Fibroblast of lung (primary cell): Measurements from ENCODE around the gene MAST3. TPM values are rescaled to one million over a fixed set of nuclear protein-coding genes. Genes with fewer than 3 reads are reported as not detected.

Source experiments
- DNase-seq, 2 donors: peaks; one replicate each; pipeline versions ENCODE4 v3.0.0 to v3.0.0-alpha.2; 2010; ENCODE audit warnings: low read depth in 2 of 2
- H2AFZ ChIP-seq: 2 replicates; pipeline ENCODE4 v1.5.1; 2012; ENCODE audit warnings: low read length, control low read depth, inconsistent platforms
- H3K27ac ChIP-seq: 2 replicates; pipeline ENCODE4 v1.5.1; 2011; ENCODE audit warnings: low read length, control low read depth; ENCODE audit not compliant: insufficient read depth
- H3K27me3 ChIP-seq: 2 replicates; pipeline ENCODE4 v1.5.1; 2011; ENCODE audit warnings: mild to moderate bottlenecking, low read length; ENCODE audit not compliant: control insufficient read depth, insufficient read depth
- H3K36me3 ChIP-seq: 2 replicates; pipeline ENCODE4 v1.5.1; 2011; ENCODE audit warnings: low read length; ENCODE audit not compliant: control insufficient read depth, insufficient read depth
- H3K4me1 ChIP-seq: 2 replicates; pipeline ENCODE4 v1.5.1; 2011; ENCODE audit warnings: low read length; ENCODE audit not compliant: control insufficient read depth, insufficient read depth; ENCODE audit errors: extremely low read depth
- H3K4me2 ChIP-seq: 2 replicates; pipeline ENCODE4 v1.5.1; 2011; ENCODE audit warnings: low read length, control low read depth; ENCODE audit not compliant: insufficient read depth; ENCODE audit errors: extremely low read depth
- H3K4me3 ChIP-seq, 4 experiments: fragments of 200-600 bp in 1 of 4; sonication (generic) in 1 of 4; replicated peaks in 1 of 4; 2 replicates each; pipeline ENCODE4 v1.5.1; 2011 to 2016; ENCODE audit warnings: low read length in 4 of 4, low read depth in 3 of 4, mild to moderate bottlenecking in 3 of 4, control low read depth in 2 of 4, inconsistent platforms in 1 of 4, mixed read lengths in 1 of 4; ENCODE audit not compliant: insufficient read depth in 1 of 4; ENCODE audit errors: control extremely low read depth in 1 of 4
- H3K79me2 ChIP-seq: 2 replicates; pipeline ENCODE4 v1.5.1; 2012; ENCODE audit warnings: mild to moderate bottlenecking, low read length, inconsistent platforms; ENCODE audit not compliant: control insufficient read depth, insufficient read depth
- H3K9ac ChIP-seq: 2 replicates; pipeline ENCODE4 v1.5.1; 2011; ENCODE audit warnings: mild to moderate bottlenecking, low read length, control low read depth; ENCODE audit not compliant: insufficient read depth
- H3K9me3 ChIP-seq: 2 replicates; pipeline ENCODE4 v1.5.1; 2012; ENCODE audit warnings: low read depth, low read length; ENCODE audit not compliant: control insufficient read depth, insufficient read depth
- H4K20me1 ChIP-seq: 2 replicates; pipeline ENCODE4 v1.5.1; 2011; ENCODE audit warnings: low read length; ENCODE audit not compliant: control insufficient read depth, insufficient read depth; ENCODE audit errors: extremely low read depth
- EZH2 ChIP-seq: IDR thresholded peaks from 2 replicates; pipeline ENCODE4 v1.5.1; 2012; ENCODE audit warnings: low read length, control low read depth, mild to moderate bottlenecking; ENCODE audit errors: missing control alignments
- polyA plus RNA-seq, 2 donors: library from polyadenylated mRNA; depleted of rRNA in 1 of 2; stranded (reverse) in 1 of 2; unstranded in 1 of 2; fragments of >200 nt; gene quantifications; 2 replicates each; pipeline ENCODE4 v1.2.1, GENCODE V29; 2011 to 2012; ENCODE audit warnings: missing spikeins in 1 of 2
- total RNA-seq: library from RNA; depleted of rRNA; stranded (reverse); fragments of >200 nt; gene quantifications from 2 replicates; pipeline ENCODE4 v1.2.1, GENCODE V29; 2014
- TF ChIP-seq, protein P1 (sequence below), 2 donors: IDR thresholded peaks in 1 of 2; conservative IDR thresholded peaks in 1 of 2; 1 replicate in 1 of 2; 2 replicates in 1 of 2; pipeline ENCODE4 v1.5.1; 2011 to 2012; ENCODE audit warnings: low read length in 2 of 2, control low read depth in 1 of 2, inconsistent platforms in 1 of 2, low read depth in 1 of 2, mild to moderate bottlenecking in 1 of 2

The MAST3 gene
- total and polyA plus RNA-seq, 2 donors (not counting 1 experiment from before 2014, with no cell fraction given) = 2.0 to 4.1 TPM

DNA sequence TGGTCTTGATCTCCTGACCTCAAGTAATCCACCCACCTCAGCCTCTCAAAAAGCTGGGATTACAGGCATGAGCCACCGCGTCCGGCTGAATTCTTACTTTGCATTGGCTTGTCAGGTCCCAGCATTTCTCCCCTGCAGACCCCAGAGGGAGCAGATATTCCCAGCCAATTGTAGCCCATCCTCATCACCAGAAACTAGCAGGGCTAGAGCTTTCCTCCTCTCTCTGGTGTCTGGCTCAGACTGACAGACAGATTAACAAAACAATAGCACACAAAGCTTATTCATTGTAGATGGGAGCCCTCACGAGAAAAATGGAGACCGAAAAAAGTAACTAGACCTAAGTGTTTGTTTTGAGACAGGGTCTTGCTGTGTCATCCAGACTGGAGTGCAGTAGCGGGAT is 88.0 kb downstream of the MAST3 start:
- DNase-seq = no peak
- Histone ChIP-seq H3K27ac (no peak overlapping the region), H3K36me3 (no peaks in the 10 kb centered on the region), H3K4me1 (no peaks in the 10 kb centered on the region), H3K9me3 (no peaks in the 10 kb centered on the region), H3K9ac (no peak overlapping the region), H3K27me3 (no peaks in the 10 kb centered on the region), H3K79me2 (no peaks in the 10 kb centered on the region), H2AFZ (no peak overlapping the region), H4K20me1 (no peaks in the 10 kb centered on the region), H3K4me2 (no peak overlapping the region), H3K4me3 (no peak overlapping the region)
- TF ChIP-seq EZH2 = no peak
- TF ChIP-seq, protein P1, sequence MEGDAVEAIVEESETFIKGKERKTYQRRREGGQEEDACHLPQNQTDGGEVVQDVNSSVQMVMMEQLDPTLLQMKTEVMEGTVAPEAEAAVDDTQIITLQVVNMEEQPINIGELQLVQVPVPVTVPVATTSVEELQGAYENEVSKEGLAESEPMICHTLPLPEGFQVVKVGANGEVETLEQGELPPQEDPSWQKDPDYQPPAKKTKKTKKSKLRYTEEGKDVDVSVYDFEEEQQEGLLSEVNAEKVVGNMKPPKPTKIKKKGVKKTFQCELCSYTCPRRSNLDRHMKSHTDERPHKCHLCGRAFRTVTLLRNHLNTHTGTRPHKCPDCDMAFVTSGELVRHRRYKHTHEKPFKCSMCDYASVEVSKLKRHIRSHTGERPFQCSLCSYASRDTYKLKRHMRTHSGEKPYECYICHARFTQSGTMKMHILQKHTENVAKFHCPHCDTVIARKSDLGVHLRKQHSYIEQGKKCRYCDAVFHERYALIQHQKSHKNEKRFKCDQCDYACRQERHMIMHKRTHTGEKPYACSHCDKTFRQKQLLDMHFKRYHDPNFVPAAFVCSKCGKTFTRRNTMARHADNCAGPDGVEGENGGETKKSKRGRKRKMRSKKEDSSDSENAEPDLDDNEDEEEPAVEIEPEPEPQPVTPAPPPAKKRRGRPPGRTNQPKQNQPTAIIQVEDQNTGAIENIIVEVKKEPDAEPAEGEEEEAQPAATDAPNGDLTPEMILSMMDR (conservative IDR thresholded peaks at IDR 0.05 in 1 of 2, IDR thresholded peaks at IDR 0.05 in 1 of 2; ENCODE audit: low read depth in 1 of 2, low read length in 2 of 2) = no peak

- Histone ChIP-seq H3K9me3 (no peaks in the 10 kb centered on the region), H3K4me1 (no peaks in the 10 kb centered on the region), H4K20me1 (no peaks in the 10 kb centered on the region), H3K4me2 (no peak overlapping the region), H3K36me3 (no peaks in the 10 kb centered on the region), H3K4me3 (no peak overlapping the region), H3K27me3 (no peaks in the 10 kb centered on the region), H3K79me2 (no peaks in the 10 kb centered on the region), H3K9ac (no peak overlapping the region), H2AFZ (no peak overlapping the region), H3K27ac (no peak overlapping the region)
- no peak for DNase-seq
- no peak for TF ChIP-seq EZH2
- TF ChIP-seq, protein P1 (conservative IDR thresholded peaks at IDR 0.05 in 1 of 2, IDR thresholded peaks at IDR 0.05 in 1 of 2; ENCODE audit: low read depth in 1 of 2, low read length in 2 of 2) = no peak
Measured at GRCh38 chr19:18190278-18190677, 92.7 kb downstream of the MAST3 start.

GRCh38 chr19:18191640-18192062 is 94.1 kb downstream of the MAST3 start:
- Histone ChIP-seq H3K4me2 (peak overlapping the region; percentile 49), H3K9me3 (no peaks in the 10 kb centered on the region), H4K20me1 (no peaks in the 10 kb centered on the region), H3K9ac (no peak overlapping the region), H3K27me3 (no peaks in the 10 kb centered on the region), H3K79me2 (no peaks in the 10 kb centered on the region), H2AFZ (peak overlapping the region; percentile 20), H3K4me1 (no peaks in the 10 kb centered on the region), H3K36me3 (peaks cover 2% of the 10 kb centered on the region), H3K27ac (peak overlapping the region; percentile 87), H3K4me3 (peak overlapping the region; percentile 51 to 88 (median 60))
- DNase-seq = no peak
- TF ChIP-seq, protein P1 (conservative IDR thresholded peaks at IDR 0.05 in 1 of 2, IDR thresholded peaks at IDR 0.05 in 1 of 2; ENCODE audit: low read depth in 1 of 2, low read length in 2 of 2) = no peak
